22Rv1 (cell line): ENCODE measurements around the gene CIAO2B.

Experiments
- CTCF ChIP-seq: fragments of 450-650 bp; IDR thresholded peaks from 2 replicates; pipeline ENCODE4 v1.5.1; 2017; ENCODE audit warnings: mild to moderate bottlenecking
- ZFX ChIP-seq: fragments of 450-650 bp; IDR thresholded peaks from 2 replicates; pipeline ENCODE4 v1.6.1; 2017; ENCODE audit warnings: antibody characterized with exemption, borderline replicate concordance

GRCh38 chr16:66905633-66906539 lies 28.3 kb downstream of the CIAO2B start:
- TF ChIP-seq CTCF (no peak), ZFX (no peak)
